Measurements from ENCODE around the gene COX7B. TPM values are rescaled to one million over a fixed set of nuclear protein-coding genes. Genes with fewer than 3 reads are reported as not detected.
A peak's percentile ranks its signal among the peaks of the same experiment; 100 is the strongest.
"Not testable (repeated sequence)": the region's sequence is repeated elsewhere in the genome, so short reads cannot be mapped to it uniquely, and the experiment has no call there.

The COX7B gene
- total and polyA plus RNA-seq, 4 experiments from 2014 or later = 115 to 658 (median 254) TPM

DNA sequence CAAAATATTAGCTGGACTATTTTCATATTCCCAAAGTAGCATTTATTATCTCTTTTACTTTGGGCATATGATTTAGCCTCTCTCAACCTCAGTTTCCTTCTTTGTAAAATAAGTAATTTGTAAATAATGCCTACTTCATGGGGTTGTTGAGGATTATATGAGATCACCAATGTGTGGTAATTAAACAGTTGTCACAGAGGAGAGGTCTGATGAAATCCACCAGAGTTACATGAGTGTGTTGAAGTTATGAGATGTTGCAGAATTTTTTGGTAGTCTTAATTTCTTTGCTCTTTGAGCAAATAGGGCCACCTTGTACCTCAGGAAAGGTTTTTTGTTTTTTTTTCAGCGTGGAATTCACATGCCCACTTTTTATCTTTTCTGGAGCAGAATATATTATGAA lies 1.4 kb downstream of the COX7B start:
- Histone ChIP-seq H3K36me3 (ENCODE audit: insufficient read depth, low read length) (no peaks in the 10 kb centered on the region), H3K27ac (ENCODE audit: low read depth, low read length) (peak overlapping the region; percentile 81), H3K4me1 (ENCODE audit: insufficient read depth, low read length) (peaks cover 25% of the 10 kb centered on the region), H3K9me3 (ENCODE audit: control insufficient read depth in 1 of 2, low read length in 2 of 2) (no peaks in the 10 kb centered on the region), H3K4me3 (ENCODE audit: low read length in 2 of 2) (peak overlapping the region; percentile 42 to 76), H3K27me3 (ENCODE audit: insufficient read depth, low read length) (no peaks in the 10 kb centered on the region)
- Mint-ChIP-seq H3K27ac (peak overlapping the region in 6 of 7 donors; percentile 88 to 99 (median 96)), H3K36me3 (peaks cover 17 to 21% of the 10 kb centered on the region in 2 donors), H3K27me3 (no peaks in the 10 kb centered on the region), H3K4me3 (peak overlapping the region; percentile 38 to 96 (median 90)), H3K4me1 (peaks cover 6 to 40% (median 19%) of the 10 kb centered on the region in 4 donors), H3K9me3 (no peaks in the 10 kb centered on the region)
- ChIA-PET POLR2A (ENCODE audit: partially characterized antibody) (interaction anchor here (1.4 to 4.8 kb wide), 3 partner anchors 10 to 203 kb away, joined by 4 to 73 read pairs (median 14); partner anchors contain the start of genes ATP7A and PGK1), CTCF (ENCODE audit: partially characterized antibody) (interaction anchor here (1.2 to 3.5 kb wide), 3 partner anchors 9 to 124 kb away, joined by 9 to 32 read pairs (median 23); partner anchors contain the start of gene ATP7A)
- no peak for DNase-seq
- intact Hi-C loops (cut with micrococcal nuclease) = no loop called here

DNA sequence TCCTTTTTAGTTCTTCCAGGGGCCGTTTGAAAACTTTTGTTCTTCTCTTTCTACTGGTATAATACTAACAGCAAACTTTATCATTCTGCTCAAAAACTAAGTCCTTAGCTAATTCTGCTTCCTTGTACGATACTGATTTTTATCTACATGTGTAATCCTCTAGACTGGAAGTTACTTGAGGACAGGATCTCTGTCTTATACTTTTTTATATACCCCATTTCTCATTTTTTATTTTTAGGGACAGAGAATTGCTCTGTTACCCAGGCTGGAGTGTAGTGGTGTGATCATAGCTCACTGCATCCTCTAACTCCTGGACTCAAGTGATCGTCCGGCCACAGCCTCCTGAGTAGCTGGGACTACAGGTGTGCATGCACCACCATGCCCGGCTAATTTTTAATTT lies 2.2 kb downstream of the COX7B start:
- Histone ChIP-seq H3K36me3 (ENCODE audit: insufficient read depth, low read length) (no peaks in the 10 kb centered on the region), H3K4me3 (ENCODE audit: low read length in 2 of 2) (no peak overlapping the region), H3K9me3 (ENCODE audit: control insufficient read depth in 1 of 2, low read length in 2 of 2) (no peaks in the 10 kb centered on the region), H3K4me1 (ENCODE audit: insufficient read depth, low read length) (peaks cover 25% of the 10 kb centered on the region), H3K27ac (ENCODE audit: low read depth, low read length) (no peak overlapping the region), H3K27me3 (ENCODE audit: insufficient read depth, low read length) (no peaks in the 10 kb centered on the region)
- H3K4me3 Mint-ChIP-seq = peak overlapping the region in 6 of 8 donors; percentile 20 to 68 (median 56)
- no peaks in the 10 kb centered on the region for H3K9me3 Mint-ChIP-seq
- H3K27ac Mint-ChIP-seq = peak overlapping the region in 6 of 7 donors; percentile 12 to 88 (median 52)
- no peaks in the 10 kb centered on the region for H3K27me3 Mint-ChIP-seq
- POLR2A ChIA-PET (ENCODE audit: partially characterized antibody) = interaction anchor here (4.8 kb wide), 1 partner anchor 9 kb away, joined by 73 read pairs; the partner anchor contains the start of gene ATP7A
- DNase-seq = no peak
- peaks cover 6 to 38% (median 18%) of the 10 kb centered on the region in 4 donors for H3K4me1 Mint-ChIP-seq
- CTCF ChIA-PET (ENCODE audit: partially characterized antibody) = interaction anchor here (0.6 to 3.5 kb wide), 3 partner anchors 9 to 123 kb away, joined by 3 to 23 read pairs (median 9); partner anchors contain the start of gene ATP7A
- intact Hi-C loops (cut with micrococcal nuclease) = no loop called here
- H3K36me3 Mint-ChIP-seq = peaks cover 17 to 20% of the 10 kb centered on the region in 2 donors

DNA sequence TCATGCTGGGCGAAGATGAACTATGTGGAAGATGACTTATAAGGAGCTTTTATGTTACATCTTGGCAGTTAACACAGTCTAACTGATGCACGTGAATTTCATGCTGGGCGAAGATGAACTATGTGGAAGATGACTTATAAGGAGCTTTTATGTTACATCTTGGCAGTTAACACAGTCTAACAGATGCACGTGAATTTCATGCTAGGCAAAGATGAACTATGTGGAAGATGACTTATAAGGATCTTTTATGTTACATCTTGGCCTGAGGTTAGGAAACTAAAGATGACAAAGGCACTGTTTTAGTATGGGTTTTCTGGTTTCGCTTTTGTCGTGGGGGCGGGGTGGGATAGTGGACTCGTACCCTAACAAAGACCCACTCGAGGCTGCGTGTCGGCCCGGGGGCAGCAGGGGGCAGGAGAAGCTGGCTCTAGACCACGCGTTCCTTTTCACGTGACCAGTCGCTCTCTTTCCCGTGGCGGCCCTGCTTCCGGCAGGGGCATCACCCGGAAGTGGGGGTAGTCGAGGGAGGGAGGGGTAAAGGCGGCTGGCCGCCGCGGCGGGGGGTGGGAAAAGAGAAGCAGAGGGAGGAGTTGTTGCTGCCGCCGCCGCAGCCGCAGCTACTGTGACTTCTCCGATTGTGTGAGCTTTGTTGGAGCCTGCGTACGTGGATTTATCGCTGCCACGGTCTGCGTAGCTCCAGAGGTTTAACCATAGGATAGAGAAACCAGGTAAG lies 11.0 kb downstream of the COX7B start, which contains the start of gene ATP7A:
TSS of gene ATP7A (plus strand) at position 586 of the 733 bp plus-strand sequence. CDS start 60,949 bp downstream, outside the sequence.
- H3K27me3 Mint-ChIP-seq = no peaks in the 10 kb centered on the region
- Histone ChIP-seq H3K9me3 (ENCODE audit: control insufficient read depth in 1 of 2, low read length in 2 of 2) (no peaks in the 10 kb centered on the region), H3K27me3 (ENCODE audit: insufficient read depth, low read length) (no peaks in the 10 kb centered on the region), H3K4me1 (ENCODE audit: insufficient read depth, low read length) (peaks cover 19% of the 10 kb centered on the region), H3K4me3 (ENCODE audit: low read length in 2 of 2) (peak within 1 kb of the TSS; percentile 55 to 78), H3K36me3 (ENCODE audit: insufficient read depth, low read length) (no peaks in the 10 kb centered on the region), H3K27ac (ENCODE audit: low read depth, low read length) (peak within 1 kb of the TSS; percentile 82)
- H3K9me3 Mint-ChIP-seq = no peaks in the 10 kb centered on the region
- peak within 1 kb of the TSS; percentile 93 to 99 (median 98) for H3K27ac Mint-ChIP-seq
- POLR2A ChIA-PET (ENCODE audit: partially characterized antibody) = interaction anchor here (0.6 to 5.0 kb wide), 8 partner anchors 10 to 229 kb away, joined by 3 to 73 read pairs (median 4); partner anchors contain the start of genes COX7B, MAGT1, PGK1 and TAF9B
- DNase-seq = peak; percentile 85 to 95 (median 91)
- peak within 1 kb of the TSS; percentile 93 to 100 (median 96) for H3K4me3 Mint-ChIP-seq
- peaks cover 0 to 3% of the 10 kb centered on the region in 2 donors for H3K36me3 Mint-ChIP-seq
- intact Hi-C loops (cut with micrococcal nuclease) = loop anchor here (1.0 to 10.0 kb wide), 8 partner anchors 11 to 1361 kb away; partner anchors contain the start of genes ATRX, COX7B, CYSLTR1 and MAGT1
- peaks cover 10 to 31% (median 17%) of the 10 kb centered on the region in 4 donors for H3K4me1 Mint-ChIP-seq
- CTCF ChIA-PET (ENCODE audit: partially characterized antibody) = interaction anchor here (1.1 to 3.6 kb wide), 5 partner anchors 9 to 114 kb away, joined by 3 to 41 read pairs (median 9); partner anchors contain the start of genes COX7B and MAGT1

DNA sequence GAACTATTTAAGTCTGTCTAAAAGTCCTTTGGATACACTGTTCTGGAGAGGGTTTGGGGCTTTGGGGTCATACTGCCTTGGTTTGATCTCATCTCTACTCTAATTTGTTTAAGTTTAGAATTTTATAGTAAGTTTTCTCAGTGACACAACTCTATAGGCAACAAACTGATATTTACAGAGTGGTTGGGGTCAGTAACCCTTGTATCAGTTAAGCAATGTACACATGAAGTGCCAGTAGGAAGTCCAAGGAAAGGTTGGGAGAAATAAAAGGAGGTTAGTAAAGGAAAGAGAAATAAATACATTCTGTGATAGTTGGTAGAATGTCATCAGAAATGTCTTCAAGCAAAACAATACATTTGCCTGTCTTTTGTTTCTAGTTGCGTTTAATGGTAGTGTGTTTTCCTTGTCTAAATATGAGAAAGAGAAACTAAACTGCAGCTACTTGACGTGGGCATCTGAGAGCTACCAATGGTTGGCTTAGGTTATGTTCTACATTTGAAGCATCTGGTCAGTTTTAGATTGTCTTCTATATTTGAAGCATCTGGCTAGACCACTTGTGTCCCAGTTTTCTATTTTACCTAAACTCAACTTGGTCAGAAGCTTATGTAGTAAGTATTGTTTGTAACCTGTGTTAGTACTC lies 18.1 kb downstream of the COX7B start:
- no peaks in the 10 kb centered on the region for H3K9me3 ChIP-seq (ENCODE audit: control insufficient read depth in 1 of 2, low read length in 2 of 2)
- Mint-ChIP-seq H3K4me1 (peaks cover 19 to 29% (median 23%) of the 10 kb centered on the region in 4 donors), H3K4me3 (peak overlapping the region; percentile 10 to 88 (median 64)), H3K36me3 (peaks cover 0 to 3% of the 10 kb centered on the region in 2 donors), H3K9me3 (no peaks in the 10 kb centered on the region), H3K27me3 (no peaks in the 10 kb centered on the region), H3K27ac (peak overlapping the region in 6 of 7 donors; percentile 36 to 74 (median 54))
- intact Hi-C loops (cut with micrococcal nuclease) = loop anchor here (10.0 kb wide), 1 partner anchor 407 kb away; the partner anchor contains the start of gene CYSLTR1
- ChIA-PET CTCF (ENCODE audit: partially characterized antibody) (interaction anchor here (1.7 kb wide), 1 partner anchor 45 kb away, joined by 3 read pairs; no protein-coding TSS in a partner anchor), POLR2A (ENCODE audit: partially characterized antibody) (no interaction called here)
- peaks cover 31% of the 10 kb centered on the region for H3K4me1 ChIP-seq (ENCODE audit: insufficient read depth, low read length)
- H3K4me3 ChIP-seq (ENCODE audit: low read length in 2 of 2) = no peak overlapping the region
- no peaks in the 10 kb centered on the region for H3K36me3 ChIP-seq (ENCODE audit: insufficient read depth, low read length)
- DNase-seq = peak in 1 of 5 donors; percentile 6
- H3K27ac ChIP-seq (ENCODE audit: low read depth, low read length) = no peak overlapping the region
- no peaks in the 10 kb centered on the region for H3K27me3 ChIP-seq (ENCODE audit: insufficient read depth, low read length)

DNA sequence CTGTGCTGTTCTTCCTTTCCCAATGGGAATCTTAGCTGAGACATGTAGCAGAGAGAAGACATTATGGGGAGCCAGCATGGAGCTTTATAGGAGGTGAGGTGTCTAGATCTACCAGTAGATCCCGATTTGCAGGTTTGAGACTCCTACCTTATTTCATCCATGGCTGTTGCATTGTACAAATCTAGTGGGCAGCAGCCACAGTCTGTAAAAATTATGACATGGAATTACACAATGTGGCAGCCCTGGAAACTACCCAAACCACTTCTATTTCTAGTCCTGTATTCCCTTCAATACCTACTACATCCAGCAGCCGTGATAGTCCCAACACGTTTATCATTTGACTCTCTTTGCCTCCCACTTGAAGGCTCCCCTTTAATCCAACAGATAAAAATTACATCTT lies 19.3 kb downstream of the COX7B start:
- H3K4me3 ChIP-seq (ENCODE audit: low read length in 2 of 2) = no peak overlapping the region
- H3K27me3 Mint-ChIP-seq = no peaks in the 10 kb centered on the region
- peak overlapping the region in 1 of 8 donors; percentile 44 for H3K4me3 Mint-ChIP-seq
- intact Hi-C loops (cut with micrococcal nuclease) = loop anchor here (10.0 kb wide), 1 partner anchor 406 kb away; the partner anchor contains the start of gene CYSLTR1
- no peaks in the 10 kb centered on the region for H3K27me3 ChIP-seq (ENCODE audit: insufficient read depth, low read length)
- H3K9me3 ChIP-seq (ENCODE audit: control insufficient read depth in 1 of 2, low read length in 2 of 2) = no peaks in the 10 kb centered on the region
- H3K36me3 ChIP-seq (ENCODE audit: insufficient read depth, low read length) = no peaks in the 10 kb centered on the region
- peaks cover 19% of the 10 kb centered on the region for H3K4me1 ChIP-seq (ENCODE audit: insufficient read depth, low read length)
- no peak for DNase-seq
- ChIA-PET POLR2A (ENCODE audit: partially characterized antibody) (no interaction called here), CTCF (ENCODE audit: partially characterized antibody) (interaction anchor here (0.9 to 1.7 kb wide), 2 partner anchors 44 to 106 kb away, joined by 3 read pairs; no protein-coding TSS in a partner anchor)
- no peaks in the 10 kb centered on the region for H3K9me3 Mint-ChIP-seq
- peaks cover 12 to 28% (median 17%) of the 10 kb centered on the region in 4 donors for H3K4me1 Mint-ChIP-seq
- H3K36me3 Mint-ChIP-seq = peaks cover 0 to 3% of the 10 kb centered on the region in 2 donors
- H3K27ac Mint-ChIP-seq = peak overlapping the region in 2 of 7 donors; percentile 23 to 25
- no peak overlapping the region for H3K27ac ChIP-seq (ENCODE audit: low read depth, low read length)

DNA sequence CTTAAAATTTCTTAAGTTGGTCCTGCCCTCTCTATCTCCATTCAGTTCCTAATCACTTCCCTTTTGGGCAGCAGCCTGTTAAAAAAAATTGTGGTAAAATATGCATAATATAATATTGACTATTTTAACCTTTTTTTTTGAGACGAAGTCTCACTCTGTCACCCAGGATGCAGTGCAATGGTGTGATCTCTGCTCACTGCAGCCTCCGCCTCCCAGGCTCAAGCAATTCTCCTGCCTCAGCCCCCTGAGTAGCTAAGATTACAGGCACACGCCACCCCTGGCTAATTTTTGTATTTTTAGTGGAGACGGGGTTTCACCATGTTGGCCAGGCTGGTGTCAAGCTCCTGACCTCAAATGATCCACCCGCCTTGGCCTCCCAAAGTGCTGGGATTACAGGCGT lies 20.1 kb downstream of the COX7B start:
- H3K9me3 Mint-ChIP-seq; DNase-seq; POLR2A ChIA-PET (ENCODE audit: partially characterized antibody); H3K27me3 Mint-ChIP-seq; H3K36me3 Mint-ChIP-seq; H3K4me3 ChIP-seq (ENCODE audit: low read length in 2 of 2); H3K27me3 ChIP-seq (ENCODE audit: insufficient read depth, low read length); H3K9me3 ChIP-seq (ENCODE audit: control insufficient read depth in 1 of 2, low read length in 2 of 2); H3K4me3 Mint-ChIP-seq; H3K36me3 ChIP-seq (ENCODE audit: insufficient read depth, low read length); H3K27ac ChIP-seq (ENCODE audit: low read depth, low read length); CTCF ChIA-PET (ENCODE audit: partially characterized antibody); H3K27ac Mint-ChIP-seq: not testable (repeated sequence)
- H3K4me1 Mint-ChIP-seq = peaks cover 11 to 29% (median 17%) of the 10 kb centered on the region in 4 donors
- peaks cover 18% of the 10 kb centered on the region for H3K4me1 ChIP-seq (ENCODE audit: insufficient read depth, low read length)
- intact Hi-C loops (cut with micrococcal nuclease) = loop anchor here (10.0 kb wide), 1 partner anchor 405 kb away; the partner anchor contains the start of gene CYSLTR1
